Measurements from ENCODE around the gene LAMTOR2.

- TF ChIP-seq CBX3 (IDR thresholded peaks at IDR 0.05; ENCODE audit: low read depth) (no peak), EZH2phosphoT487 (IDR thresholded peaks at IDR 0.05; ENCODE audit: borderline replicate concordance) (no peak), POLR2A (IDR thresholded peaks at IDR 0.05; ENCODE audit: borderline replicate concordance, extremely low read depth, insufficient read depth, insufficient read length) (no peak), POLR2AphosphoS5 (IDR thresholded peaks at IDR 0.05; ENCODE audit: low read depth, low read length) (no peak), FOSL1 (IDR thresholded peaks at IDR 0.05; ENCODE audit: low read depth) (no peak), CTCF (IDR thresholded peaks at IDR 0.05 in 2 of 3, conservative IDR thresholded peaks at IDR 0.05 in 1 of 3; ENCODE audit: borderline replicate concordance in 1 of 3, insufficient read depth in 1 of 3, low read depth in 2 of 3, low read length in 2 of 3) (no peak), EZH2 (IDR thresholded peaks at IDR 0.05) (no peak)
Observed at GRCh38 chr1:156033011-156033410, 21.6 kb upstream of the LAMTOR2 start.

Data from HCT116 (cell line).